Natural killer cell (primary cell): Measurements from ENCODE around the gene APBB1. TPM values are rescaled to one million over a fixed set of nuclear protein-coding genes. Genes with fewer than 3 reads are reported as not detected.

ENCODE experiments used
- ATAC-seq, 3 donors: fragments of 150-1000 bp in 2 of 3; fragments of 200-7000 bp in 1 of 3; cut with Tn5 transposase; 1 replicate in 1 of 3; 2 replicates in 2 of 3; pipeline ENCODE4 v1.10.0; 2021; ENCODE audit warnings: mild to moderate bottlenecking in 2 of 3, moderate library complexity in 2 of 3
- DNase-seq, 2 donors: peaks; one replicate each; pipeline versions ENCODE4 v3.0.0 to v3.0.0-alpha.2; 2013 to 2021; ENCODE audit warnings: mixed read lengths in 1 of 2
- H3K27ac ChIP-seq: one replicate; pipeline ENCODE4 v1.5.1; 2013; ENCODE audit warnings: mild to moderate bottlenecking, low read length
- H3K27me3 ChIP-seq: one replicate; pipeline ENCODE4 v1.6.1; 2013; ENCODE audit warnings: low read length; ENCODE audit not compliant: control insufficient read depth, insufficient read depth
- H3K36me3 ChIP-seq: one replicate; pipeline ENCODE4 v1.6.1; 2013; ENCODE audit warnings: low read length; ENCODE audit not compliant: control insufficient read depth, insufficient read depth
- H3K4me1 ChIP-seq: one replicate; pipeline ENCODE4 v1.6.1; 2013; ENCODE audit warnings: low read length; ENCODE audit not compliant: control insufficient read depth, insufficient read depth
- H3K4me3 ChIP-seq: one replicate; pipeline ENCODE4 v1.5.1; 2013; ENCODE audit warnings: low read length
- H3K9me3 ChIP-seq: one replicate; pipeline ENCODE4 v1.6.1; 2013; ENCODE audit warnings: low read length; ENCODE audit not compliant: control insufficient read depth, insufficient read depth
- H3K27ac Mint-ChIP-seq, 2 donors: one replicate each; pipeline ENCODE4 v1.8.0; 2022; ENCODE audit warnings: mild to moderate bottlenecking in 2 of 2, mixed read lengths in 2 of 2, moderate library complexity in 1 of 2
- H3K27me3 Mint-ChIP-seq, 2 donors: one replicate each; pipeline ENCODE4 v1.8.0; 2022; ENCODE audit warnings: low read depth in 2 of 2, mixed read lengths in 2 of 2
- H3K36me3 Mint-ChIP-seq: one replicate; pipeline ENCODE4 v1.8.0; 2022; ENCODE audit warnings: mixed read lengths
- H3K4me1 Mint-ChIP-seq, 2 donors: one replicate each; pipeline ENCODE4 v1.8.0; 2022; ENCODE audit warnings: mixed read lengths in 2 of 2
- H3K4me3 Mint-ChIP-seq: one replicate; pipeline ENCODE4 v1.8.0; 2022; ENCODE audit warnings: mild to moderate bottlenecking, moderate library complexity, mixed read lengths
- H3K9me3 Mint-ChIP-seq, 2 donors: one replicate each; pipeline ENCODE4 v1.8.0; 2022; ENCODE audit warnings: mixed read lengths in 2 of 2
- CTCF ChIP-seq: fragments of 200-600 bp; IDR thresholded peaks from one replicate; pipeline ENCODE4 v1.8.0; 2022; ENCODE audit warnings: antibody characterized with exemption
- WGBS: methylation state at CpG from one replicate; pipeline ENCODE4 v1.1.7; 2013; ENCODE audit warnings: missing lambda C conversion rate; ENCODE audit not compliant: insufficient coverage; 5-methylcytosine and 5-hydroxymethylcytosine counted together
- intact Hi-C: fragments of 100-400 bp; cut with micrococcal nuclease; formaldehyde crosslinking; loops from one replicate; pipeline ENCODE4 v1.14.2; 2022
- total RNA-seq, 4 donors: library from RNA; stranded (reverse); fragments of 120-200 nt in 1 of 4; gene quantifications; one replicate each; pipeline versions ENCODE4 v1.2.3 to v1.2.4, GENCODE V29; 2013 to 2022

The APBB1 gene
- total RNA-seq, 3 donors from 2014 or later (not counting 1 experiment from before 2014, with no cell fraction given) = 62.8 to 77.1 (median 67.5) TPM

- WGBS = 97% methylated on average over 23 of the region's 23 CpGs
- Mint-ChIP-seq H3K36me3 (no peaks in the 10 kb centered on the region), H3K27ac (no peak overlapping the region), H3K27me3 (no peaks in the 10 kb centered on the region), H3K4me3 (no peak overlapping the region), H3K4me1 (peaks cover 18 to 24% of the 10 kb centered on the region in 2 donors), H3K9me3 (no peaks in the 10 kb centered on the region)
- DNase-seq (no peak), ATAC-seq (no peak)
- no peaks in the 10 kb centered on the region for H3K9me3 ChIP-seq
- H3K4me1 ChIP-seq = peaks cover 19% of the 10 kb centered on the region
- intact Hi-C loops = no loop called here
- TF ChIP-seq CTCF = no peak
- peaks cover 12% of the 10 kb centered on the region for H3K36me3 ChIP-seq
- H3K27me3 ChIP-seq = no peaks in the 10 kb centered on the region
- no peak overlapping the region for H3K27ac ChIP-seq
- no peak overlapping the region for H3K4me3 ChIP-seq
These were observed 8.0 kb downstream of the APBB1 start for GRCh38 chr11:6410695-6411430.

- 83% methylated on average over 2 of the region's 2 CpGs for WGBS
- ATAC-seq (no peak), DNase-seq (peak in 1 of 2 donors; percentile 1)
- no peak for TF ChIP-seq CTCF
- H3K27me3 ChIP-seq = no peaks in the 10 kb centered on the region
- Mint-ChIP-seq H3K36me3 (no peaks in the 10 kb centered on the region), H3K27me3 (no peaks in the 10 kb centered on the region), H3K4me3 (no peak overlapping the region), H3K9me3 (no peaks in the 10 kb centered on the region), H3K4me1 (peaks cover 44 to 57% of the 10 kb centered on the region in 2 donors), H3K27ac (peak overlapping the region; percentile 2 to 18)
- peaks cover 40% of the 10 kb centered on the region for H3K4me1 ChIP-seq
- intact Hi-C loops = no loop called here
- no peak overlapping the region for H3K27ac ChIP-seq
- no peak overlapping the region for H3K4me3 ChIP-seq
- no peaks in the 10 kb centered on the region for H3K9me3 ChIP-seq
- H3K36me3 ChIP-seq = peaks cover 12% of the 10 kb centered on the region
These were observed 12.5 kb downstream of the APBB1 start for GRCh38 chr11:6406370-6406769.

GRCh38 chr11:6405846-6406245 is 13.0 kb downstream of the APBB1 start:
- H3K4me1 Mint-ChIP-seq = peaks cover 44 to 62% of the 10 kb centered on the region in 2 donors

More at GRCh38 chr11:6405846-6406245, 13.0 kb downstream of the APBB1 start:
- DNase-seq (peak in 1 of 2 donors; percentile 4), ATAC-seq (no peak)
- Mint-ChIP-seq H3K27ac (peak overlapping the region; percentile 2 to 18), H3K9me3 (no peaks in the 10 kb centered on the region), H3K36me3 (no peaks in the 10 kb centered on the region), H3K4me3 (no peak overlapping the region), H3K27me3 (no peaks in the 10 kb centered on the region)
- H3K27me3 ChIP-seq = no peaks in the 10 kb centered on the region
- WGBS = 97% methylated on average over 6 of the region's 6 CpGs
- H3K4me1 ChIP-seq = peaks cover 46% of the 10 kb centered on the region
- no peak for TF ChIP-seq CTCF
- H3K9me3 ChIP-seq = no peaks in the 10 kb centered on the region
- H3K27ac ChIP-seq = no peak overlapping the region
- no peak overlapping the region for H3K4me3 ChIP-seq
- peaks cover 13% of the 10 kb centered on the region for H3K36me3 ChIP-seq
- intact Hi-C loops = no loop called here
